ENCODE measurements around the gene NME4. TPM values are rescaled to one million over a fixed set of nuclear protein-coding genes. Genes with fewer than 3 reads are reported as not detected.

NME4 gene
- total and polyA plus RNA-seq, 10 of the 15 experiments (the other 5 are each of a cell fraction or from before 2014, with no cell fraction given), result 11.0 to 235 (median 97.7) TPM

- no TSS peak for BruUV-seq (replicated peaks)
- ChIA-PET RAD21 (ENCODE audit: unreplicated experiment) (no interaction called here), POLR2A (interaction anchor here (0.5 to 3.0 kb wide), 2 partner anchors 9 to 130 kb away, joined by 4 to 22 read pairs; partner anchors contain the start of gene PGAP6), CTCF (no interaction called here), SMC1A (ENCODE audit: uncharacterized antibody, unreplicated experiment) (no interaction called here)
- in situ Hi-C loops (cut with MboI) (no loop called here), intact Hi-C loops (cut with micrococcal nuclease; ENCODE audit: unreplicated experiment) (no loop called here)
- FAIRE-seq, result no peak
- Histone ChIP-seq H4K20me1 (ENCODE audit: control insufficient read depth, insufficient read depth) (no peaks in the 10 kb centered on the region), H3K9me3 (replicated peaks; ENCODE audit: control insufficient read depth, insufficient read depth, low read length) (no peaks in the 10 kb centered on the region), H2AFZ (ENCODE audit: control insufficient read depth, low read depth, low read length) (no peak overlapping the region), H3K27me3 (replicated peaks in 1 of 2; ENCODE audit: control insufficient read depth in 2 of 2, insufficient read depth in 2 of 2, low read length in 1 of 2) (no peaks in the 10 kb centered on the region), H3K79me2 (ENCODE audit: control insufficient read depth, insufficient read depth, low read length) (peaks cover 4% of the 10 kb centered on the region), H3K9ac (ENCODE audit: control insufficient read depth, insufficient read depth, low read length) (no peak overlapping the region), H3K27ac (ENCODE audit: control insufficient read depth, insufficient read depth) (no peak overlapping the region), H3K4me3 (no peak overlapping the region), H3K4me2 (ENCODE audit: control insufficient read depth, insufficient read depth) (no peak overlapping the region), H3K36me3 (ENCODE audit: control insufficient read depth in 2 of 2, insufficient read depth in 2 of 2, low read length in 1 of 2) (peaks cover 3 to 19% of the 10 kb centered on the region in 2 experiments; a peak in 3 of 4 replicates), H3K4me1 (ENCODE audit: control insufficient read depth, insufficient read depth, low read length) (peaks cover 4% of the 10 kb centered on the region; the same call in 1 of the 2 replicates)
- no peak for TF ChIP-seq MTA3 (IDR thresholded peaks at IDR 0.05; ENCODE audit: borderline replicate concordance, low read length)
- TF ChIP-seq RAD21 (IDR thresholded peaks at IDR 0.05; ENCODE audit: insufficient read depth, low read depth, low read length), result no peak
- no peak for TF ChIP-seq RCOR1 (conservative IDR thresholded peaks at IDR 0.05; ENCODE audit: low read depth, low read length)
- no peak for TF ChIP-seq ELK1 (IDR thresholded peaks at IDR 0.05; ENCODE audit: low read depth, low read length)
- no peak for TF ChIP-seq ESRRA (IDR thresholded peaks at IDR 0.05; ENCODE audit: low read length)
- TF ChIP-seq RAD51 (IDR thresholded peaks at IDR 0.05), result no peak
- no peak for TF ChIP-seq CHD4 (IDR thresholded peaks at IDR 0.05)
- no peak for TF ChIP-seq ETV6 (conservative IDR thresholded peaks at IDR 0.05 in 1 of 2, IDR thresholded peaks at IDR 0.05 in 1 of 2; ENCODE audit: borderline replicate concordance in 1 of 2, low read depth in 1 of 2)
- TF ChIP-seq BCL11A (IDR thresholded peaks at IDR 0.05; ENCODE audit: low read depth, low read length), result no peak
- TF ChIP-seq E2F8 (IDR thresholded peaks at IDR 0.05; ENCODE audit: low read depth, partially characterized antibody), result no peak
- TF ChIP-seq STAT1 (conservative IDR thresholded peaks at IDR 0.05), result no peak
- ATAC-seq, result no peak
- whole genome bisulfite sequencing (ENCODE audit: insufficient coverage, insufficient replicate concordance, low lambda C conversion rate, missing lambda C conversion rate), result 85% methylated on average over 19 of the region's 19 CpGs
- no peak for DNase-seq (ENCODE audit: low read depth, low spot score)
These were observed 24.6 kb upstream of the NME4 start for GRCh38 chr16:372302-372983.
